Ishikawa (cell line): Measurements from ENCODE around the gene ERBB4.

Experiments used
- CEBPB ChIP-seq: IDR thresholded peaks from 2 replicates; pipeline ENCODE4 v1.6.1; 2012
- CREB1 ChIP-seq: IDR thresholded peaks from 2 replicates; pipeline ENCODE4 v1.6.1; 2012; ENCODE audit warnings: low read depth
- EGR1 ChIP-seq: IDR thresholded peaks from 2 replicates; pipeline ENCODE4 v1.6.1; 2012
- EP300 ChIP-seq: IDR thresholded peaks from 2 replicates; pipeline ENCODE4 v1.6.1; 2012; ENCODE audit warnings: borderline replicate concordance
- MAX ChIP-seq: IDR thresholded peaks from 2 replicates; pipeline ENCODE4 v1.6.1; 2012
- NFIC ChIP-seq: IDR thresholded peaks from 2 replicates; pipeline ENCODE4 v1.6.1; 2012
- RAD21 ChIP-seq: IDR thresholded peaks from 2 replicates; pipeline ENCODE4 v1.6.1; 2012; ENCODE audit warnings: low read depth
- TAF1 ChIP-seq: IDR thresholded peaks from 2 replicates; pipeline ENCODE4 v1.6.1; 2012; ENCODE audit warnings: low read depth, mild to moderate bottlenecking
- TCF12 ChIP-seq: IDR thresholded peaks from 2 replicates; pipeline ENCODE4 v1.6.1; 2012; ENCODE audit warnings: low read depth
- TEAD4 ChIP-seq: IDR thresholded peaks from 2 replicates; pipeline ENCODE4 v1.6.1; 2012
- USF1 ChIP-seq: IDR thresholded peaks from 2 replicates; pipeline ENCODE4 v1.6.1; 2012
- YY1 ChIP-seq: IDR thresholded peaks from 2 replicates; pipeline ENCODE4 v1.6.1; 2012; ENCODE audit warnings: low read depth
- TF ChIP-seq, protein P1 (sequence below): IDR thresholded peaks from 2 replicates; pipeline ENCODE4 v1.6.1; 2012; ENCODE audit warnings: low read depth, mild to moderate bottlenecking

GRCh38 chr2:211361383-211361782, 1177.2 kb downstream of the ERBB4 start:
- TF ChIP-seq, protein P1, sequence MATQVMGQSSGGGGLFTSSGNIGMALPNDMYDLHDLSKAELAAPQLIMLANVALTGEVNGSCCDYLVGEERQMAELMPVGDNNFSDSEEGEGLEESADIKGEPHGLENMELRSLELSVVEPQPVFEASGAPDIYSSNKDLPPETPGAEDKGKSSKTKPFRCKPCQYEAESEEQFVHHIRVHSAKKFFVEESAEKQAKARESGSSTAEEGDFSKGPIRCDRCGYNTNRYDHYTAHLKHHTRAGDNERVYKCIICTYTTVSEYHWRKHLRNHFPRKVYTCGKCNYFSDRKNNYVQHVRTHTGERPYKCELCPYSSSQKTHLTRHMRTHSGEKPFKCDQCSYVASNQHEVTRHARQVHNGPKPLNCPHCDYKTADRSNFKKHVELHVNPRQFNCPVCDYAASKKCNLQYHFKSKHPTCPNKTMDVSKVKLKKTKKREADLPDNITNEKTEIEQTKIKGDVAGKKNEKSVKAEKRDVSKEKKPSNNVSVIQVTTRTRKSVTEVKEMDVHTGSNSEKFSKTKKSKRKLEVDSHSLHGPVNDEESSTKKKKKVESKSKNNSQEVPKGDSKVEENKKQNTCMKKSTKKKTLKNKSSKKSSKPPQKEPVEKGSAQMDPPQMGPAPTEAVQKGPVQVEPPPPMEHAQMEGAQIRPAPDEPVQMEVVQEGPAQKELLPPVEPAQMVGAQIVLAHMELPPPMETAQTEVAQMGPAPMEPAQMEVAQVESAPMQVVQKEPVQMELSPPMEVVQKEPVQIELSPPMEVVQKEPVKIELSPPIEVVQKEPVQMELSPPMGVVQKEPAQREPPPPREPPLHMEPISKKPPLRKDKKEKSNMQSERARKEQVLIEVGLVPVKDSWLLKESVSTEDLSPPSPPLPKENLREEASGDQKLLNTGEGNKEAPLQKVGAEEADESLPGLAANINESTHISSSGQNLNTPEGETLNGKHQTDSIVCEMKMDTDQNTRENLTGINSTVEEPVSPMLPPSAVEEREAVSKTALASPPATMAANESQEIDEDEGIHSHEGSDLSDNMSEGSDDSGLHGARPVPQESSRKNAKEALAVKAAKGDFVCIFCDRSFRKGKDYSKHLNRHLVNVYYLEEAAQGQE, result no peak
- TF ChIP-seq CEBPB, result no peak
- TF ChIP-seq RAD21, result no peak
- TF ChIP-seq YY1, result no peak
- no peak for TF ChIP-seq NFIC
- no peak for TF ChIP-seq EP300
- TF ChIP-seq CREB1, result no peak
- no peak for TF ChIP-seq EGR1
- no peak for TF ChIP-seq USF1
- no peak for TF ChIP-seq TCF12
- no peak for TF ChIP-seq TAF1
- TF ChIP-seq TEAD4, result no peak
- no peak for TF ChIP-seq MAX
